ENCODE results near the gene OTUD3.

- TF ChIP-seq EZH2phosphoT487 (IDR thresholded peaks at IDR 0.05; ENCODE audit: insufficient read depth, low read depth): no peak
- TF ChIP-seq EZH2 (IDR thresholded peaks at IDR 0.05; ENCODE audit: insufficient read depth, poor library complexity, severe bottlenecking): no peak
Measured at GRCh38 chr1:19852036-19852435, 30.2 kb upstream of the OTUD3 start.

Data from GM23248 (cell line).